CD14-positive monocyte (primary cell): ENCODE data around the gene ITGB1BP1. TPM values are rescaled to one million over a fixed set of nuclear protein-coding genes. Genes with fewer than 3 reads are reported as not detected.

Experiments used
- DNase-seq, 3 donors: peaks; one replicate each; pipeline ENCODE4 v3.0.0-alpha.2; 2011 to 2022
- H2AFZ ChIP-seq: 2 replicates; pipeline ENCODE4 v1.6.0; 2012; ENCODE audit warnings: mild to moderate bottlenecking, low read depth, low read length, inconsistent platforms; ENCODE audit not compliant: insufficient read depth, poor library complexity, severe bottlenecking
- H3K27ac ChIP-seq, 2 donors: 1 replicate in 1 of 2; 2 replicates in 1 of 2; pipeline ENCODE4 v1.5.1; 2012 to 2013; ENCODE audit warnings: low read length in 2 of 2, control low read depth in 1 of 2, inconsistent platforms in 1 of 2, low read depth in 1 of 2, mild to moderate bottlenecking in 1 of 2
- H3K27me3 ChIP-seq, 2 donors: one replicate each; pipeline versions ENCODE4 v1.6.0 to v1.6.1; 2011 to 2013; ENCODE audit warnings: low read length in 2 of 2; ENCODE audit not compliant: control insufficient read depth in 2 of 2, insufficient read depth in 2 of 2
- H3K36me3 ChIP-seq, 2 donors: replicated peaks in 1 of 2; 1 replicate in 1 of 2; 2 replicates in 1 of 2; pipeline versions ENCODE4 v1.5.1 to v1.6.1; 2012 to 2013; ENCODE audit warnings: low read length in 2 of 2, control low read depth in 1 of 2, inconsistent platforms in 1 of 2, mild to moderate bottlenecking in 1 of 2; ENCODE audit not compliant: insufficient read depth in 2 of 2, control insufficient read depth in 1 of 2
- H3K4me1 ChIP-seq, 2 donors: 1 replicate in 1 of 2; 2 replicates in 1 of 2; pipeline versions ENCODE4 v1.5.1 to v1.6.1; 2012 to 2013; ENCODE audit warnings: low read length in 2 of 2, control low read depth in 1 of 2, inconsistent platforms in 1 of 2, mild to moderate bottlenecking in 1 of 2, moderate library complexity in 1 of 2; ENCODE audit not compliant: insufficient read depth in 2 of 2, control insufficient read depth in 1 of 2
- H3K4me2 ChIP-seq: replicated peaks from 2 replicates; pipeline ENCODE3; 2012; ENCODE audit warnings: low read length, moderate library complexity, mild to moderate bottlenecking; ENCODE audit not compliant: poor library complexity, severe bottlenecking; ENCODE audit errors: extremely low read depth
- H3K4me3 ChIP-seq, 3 experiments: fragments of 200-600 bp in 1 of 3; sonication (generic) in 1 of 3; replicated peaks in 1 of 3; 1 replicate in 2 of 3; 2 replicates in 1 of 3; pipeline ENCODE4 v1.5.1; 2011 to 2013; ENCODE audit warnings: low read length in 3 of 3, mild to moderate bottlenecking in 3 of 3, control low read depth in 2 of 3, low read depth in 2 of 3, inconsistent platforms in 1 of 3, moderate library complexity in 1 of 3
- H3K79me2 ChIP-seq: 2 replicates; pipeline ENCODE4 v1.6.0; 2012; ENCODE audit warnings: mild to moderate bottlenecking, control low read depth, inconsistent platforms, low read length, moderate library complexity; ENCODE audit not compliant: insufficient read depth
- H3K9ac ChIP-seq: 2 replicates; pipeline ENCODE4 v1.6.0; 2017; ENCODE audit warnings: low read length, mild to moderate bottlenecking; ENCODE audit not compliant: insufficient read depth, poor library complexity, severe bottlenecking
- H3K9me3 ChIP-seq, 2 donors: replicated peaks in 1 of 2; 1 replicate in 1 of 2; 2 replicates in 1 of 2; pipeline versions ENCODE4 v1.5.1 to v1.6.1; 2012 to 2013; ENCODE audit warnings: low read length in 2 of 2, control low read depth in 1 of 2; ENCODE audit not compliant: control insufficient read depth in 1 of 2, insufficient read depth in 1 of 2
- H4K20me1 ChIP-seq: 2 replicates; pipeline ENCODE4 v1.6.0; 2012; ENCODE audit warnings: mild to moderate bottlenecking, low read length, control low read depth, moderate library complexity; ENCODE audit not compliant: insufficient read depth
- H3K27ac Mint-ChIP-seq, 7 donors: one replicate each; pipeline ENCODE4 v1.8.0; 2020; ENCODE audit warnings: mild to moderate bottlenecking in 7 of 7, mixed read lengths in 7 of 7, moderate library complexity in 6 of 7, inconsistent platforms in 2 of 7
- H3K27me3 Mint-ChIP-seq, 3 donors: one replicate each; pipeline ENCODE4 v1.8.0; 2021 to 2022; ENCODE audit warnings: low read depth in 3 of 3, mild to moderate bottlenecking in 3 of 3, mixed read lengths in 3 of 3, moderate library complexity in 3 of 3, inconsistent platforms in 1 of 3
- H3K36me3 Mint-ChIP-seq, 2 donors: one replicate each; pipeline ENCODE4 v1.8.0; 2020; ENCODE audit warnings: mixed read lengths in 2 of 2, inconsistent platforms in 1 of 2, mild to moderate bottlenecking in 1 of 2
- H3K4me1 Mint-ChIP-seq: one replicate; pipeline ENCODE4 v1.8.0; 2020; ENCODE audit warnings: mild to moderate bottlenecking, mixed read lengths
- H3K4me3 Mint-ChIP-seq, 2 donors: one replicate each; pipeline ENCODE4 v1.8.0; 2020; ENCODE audit warnings: mild to moderate bottlenecking in 2 of 2, mixed read lengths in 2 of 2, moderate library complexity in 1 of 2
- H3K9me3 Mint-ChIP-seq, 7 donors: one replicate each; pipeline ENCODE4 v1.8.0; 2020 to 2022; ENCODE audit warnings: mixed read lengths in 7 of 7, mild to moderate bottlenecking in 6 of 7, moderate library complexity in 6 of 7, inconsistent platforms in 2 of 7
- CTCF ChIP-seq: fragments of 200-600 bp; IDR thresholded peaks from one replicate; pipeline ENCODE4 v1.8.0; 2022; ENCODE audit warnings: antibody characterized with exemption, mild to moderate bottlenecking
- WGBS: methylation state at CpG from one replicate; pipeline ENCODE4 v1.1.5; 2013; ENCODE audit warnings: missing lambda C conversion rate; ENCODE audit not compliant: insufficient coverage; 5-methylcytosine and 5-hydroxymethylcytosine counted together
- intact Hi-C, 2 donors: fragments of 100-400 bp; cut with micrococcal nuclease; formaldehyde crosslinking; loops; one replicate each; pipeline versions ENCODE4 v1.15.0 to v1.15.1; 2023
- polyA plus RNA-seq, 3 donors: library from polyadenylated mRNA; depleted of rRNA in 1 of 3; unstranded in 2 of 3; stranded (reverse) in 1 of 3; fragments of 300-500 nt in 2 of 3; fragments of >200 nt in 1 of 3; fragmentation: Illumina TruSeq in 2 of 3; gene quantifications; 1 replicate in 2 of 3; 2 replicates in 1 of 3; pipeline ENCODE4 v1.2.3, GENCODE V29; 2012 to 2021

Gene ITGB1BP1
- polyA plus RNA-seq, 3 donors = 38.5 to 125 (median 116) TPM

- no peaks in the 10 kb centered on the region for H3K36me3 ChIP-seq
- H3K27me3 ChIP-seq = no peaks in the 10 kb centered on the region
- H3K4me1 Mint-ChIP-seq = no peaks in the 10 kb centered on the region
- intact Hi-C loops = no loop called here
- no peaks in the 10 kb centered on the region for H3K4me1 ChIP-seq
- no peak overlapping the region for H3K4me2 ChIP-seq
- peaks cover 2 to 3% of the 10 kb centered on the region in 2 donors for H3K36me3 Mint-ChIP-seq
- no peaks in the 10 kb centered on the region for H3K9me3 ChIP-seq
- peaks cover 1 to 3% (median 2%) of the 10 kb centered on the region in 3 donors for H3K27me3 Mint-ChIP-seq
- TF ChIP-seq CTCF = no peak
- no peaks in the 10 kb centered on the region for H3K79me2 ChIP-seq
- WGBS = 95% methylated on average over 21 of the region's 28 CpGs
- no peak overlapping the region for H2AFZ ChIP-seq
- no peak overlapping the region for H3K27ac ChIP-seq
- no peak overlapping the region for H3K9ac ChIP-seq
- no peak for DNase-seq
- no peaks in the 10 kb centered on the region for H4K20me1 ChIP-seq
- no peak overlapping the region for H3K4me3 Mint-ChIP-seq
- H3K9me3 Mint-ChIP-seq = no peaks in the 10 kb centered on the region
- no peak overlapping the region for H3K27ac Mint-ChIP-seq
- H3K4me3 ChIP-seq = no peak overlapping the region
Observed at GRCh38 chr2:9392898-9393765, 30.2 kb downstream of the ITGB1BP1 start.

GRCh38 chr2:9391961-9392720 is 31.2 kb downstream of the ITGB1BP1 start:
- intact Hi-C loops = no loop called here
- Histone ChIP-seq H3K27me3 (no peaks in the 10 kb centered on the region), H3K4me2 (no peak overlapping the region)

More at GRCh38 chr2:9391961-9392720, 31.2 kb downstream of the ITGB1BP1 start:
- Histone ChIP-seq H3K4me1 (no peaks in the 10 kb centered on the region), H3K27ac (no peak overlapping the region), H2AFZ (no peak overlapping the region), H3K9me3 (no peaks in the 10 kb centered on the region), H3K9ac (no peak overlapping the region), H3K79me2 (no peaks in the 10 kb centered on the region), H4K20me1 (no peaks in the 10 kb centered on the region), H3K36me3 (no peaks in the 10 kb centered on the region), H3K4me3 (no peak overlapping the region)
- TF ChIP-seq CTCF = no peak
- no peak overlapping the region for H3K4me3 Mint-ChIP-seq
- H3K9me3 Mint-ChIP-seq = peaks cover 0 to 5% (median 2%) of the 10 kb centered on the region in 7 donors
- H3K4me1 Mint-ChIP-seq = no peaks in the 10 kb centered on the region
- DNase-seq = no peak
- WGBS = 95% methylated on average over 10 of the region's 13 CpGs
- H3K27ac Mint-ChIP-seq = peak overlapping the region in 2 of 7 donors; percentile 6 to 21
- H3K36me3 Mint-ChIP-seq = peaks cover 2 to 7% of the 10 kb centered on the region in 2 donors
- H3K27me3 Mint-ChIP-seq = peaks cover 1 to 3% (median 2%) of the 10 kb centered on the region in 3 donors
